Skeletal muscle tissue (tissue), 4 donors: Measurements from ENCODE around the gene RAG2. TPM values are rescaled to one million over a fixed set of nuclear protein-coding genes. Genes with fewer than 3 reads are reported as not detected.
A peak's percentile ranks its signal among the peaks of the same experiment; 100 is the strongest.

ENCODE experiments used
- H3K27ac ChIP-seq: one replicate; pipeline ENCODE4 v1.7.0; 2013; ENCODE audit warnings: mild to moderate bottlenecking, low read depth, low read length, inconsistent platforms
- H3K27me3 ChIP-seq, 3 donors: one replicate each; pipeline ENCODE4 v1.7.0; 2013; ENCODE audit warnings: low read length in 3 of 3; ENCODE audit not compliant: control insufficient read depth in 3 of 3, insufficient read depth in 3 of 3
- H3K36me3 ChIP-seq, 3 donors: one replicate each; pipeline ENCODE4 v1.7.0; 2013; ENCODE audit warnings: low read length in 3 of 3; ENCODE audit not compliant: control insufficient read depth in 3 of 3, insufficient read depth in 3 of 3
- H3K4me1 ChIP-seq, 3 donors: one replicate each; pipeline ENCODE4 v1.7.0; 2013; ENCODE audit warnings: low read length in 3 of 3, mild to moderate bottlenecking in 3 of 3; ENCODE audit not compliant: control insufficient read depth in 3 of 3, insufficient read depth in 3 of 3
- H3K4me3 ChIP-seq, 3 donors: one replicate each; pipeline ENCODE4 v1.7.0; 2013; ENCODE audit warnings: low read length in 3 of 3
- H3K9ac ChIP-seq, 3 donors: one replicate each; pipeline ENCODE4 v1.7.0; 2013; ENCODE audit warnings: low read length in 3 of 3, mild to moderate bottlenecking in 3 of 3, moderate library complexity in 2 of 3, low read depth in 1 of 3
- H3K9me3 ChIP-seq, 3 donors: one replicate each; pipeline ENCODE4 v1.7.0; 2013; ENCODE audit warnings: low read length in 3 of 3; ENCODE audit not compliant: control insufficient read depth in 3 of 3
- total RNA-seq: library from RNA; depleted of rRNA; stranded (reverse); fragments of >200 nt; gene quantifications from one replicate; pipeline ENCODE4 v1.2.3, GENCODE V29; 2014
- donor health status: Osteomylitis.

RAG2 gene
- total RNA-seq, 1 donor from 2014 or later = not detected

- no peaks in the 10 kb centered on the region for H3K27me3 ChIP-seq
- H3K9me3 ChIP-seq = no peaks in the 10 kb centered on the region
- no peak overlapping the region for H3K27ac ChIP-seq
- no peak overlapping the region for H3K4me3 ChIP-seq
- no peaks in the 10 kb centered on the region for H3K4me1 ChIP-seq
- no peak overlapping the region for H3K9ac ChIP-seq
- H3K36me3 ChIP-seq = no peaks in the 10 kb centered on the region
Measured at GRCh38 chr11:36578458-36578857, 19.6 kb downstream of the RAG2 start.

DNA sequence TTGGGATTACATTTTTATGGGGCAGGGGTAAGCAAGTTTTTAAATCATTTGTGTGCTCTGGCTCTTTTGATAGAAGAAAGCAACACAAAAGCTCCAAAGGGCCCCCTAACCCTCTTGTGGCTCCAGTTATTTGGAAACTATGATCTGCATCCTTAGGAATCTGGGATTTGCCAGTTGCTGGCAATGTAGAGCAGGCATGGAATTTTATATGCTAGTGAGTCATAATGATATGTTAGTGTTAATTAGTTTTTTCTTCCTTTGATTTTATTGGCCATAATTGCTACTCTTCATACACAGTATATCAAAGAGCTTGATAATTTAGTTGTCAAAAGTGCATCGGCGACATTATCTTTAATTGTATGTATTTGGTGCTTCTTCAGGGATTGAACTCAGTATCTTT, 20.2 kb downstream of the RAG2 start:
- no peaks in the 10 kb centered on the region for H3K4me1 ChIP-seq
- no peak overlapping the region for H3K9ac ChIP-seq
- no peak overlapping the region for H3K27ac ChIP-seq

DNA sequence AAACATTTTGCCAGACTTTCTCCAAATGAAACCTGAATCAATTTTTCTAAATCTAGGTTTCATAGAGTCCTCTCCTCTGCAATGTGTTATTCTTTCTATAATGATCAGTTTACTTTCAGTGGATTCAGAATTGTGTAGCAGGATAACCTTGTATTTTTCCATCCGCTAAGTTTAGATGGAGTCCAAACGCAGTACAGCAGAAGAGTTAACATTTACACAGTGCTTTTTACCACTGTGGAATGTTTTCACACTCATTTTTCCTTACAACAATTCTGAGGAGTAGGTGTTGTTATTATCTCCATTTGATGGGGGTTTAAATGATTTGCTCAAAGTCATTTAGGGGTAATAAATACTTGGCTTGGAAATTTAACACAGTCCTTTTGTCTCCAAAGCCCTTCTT, 20.7 kb downstream of the RAG2 start:
- Histone ChIP-seq H3K9ac (no peak overlapping the region), H3K27ac (no peak overlapping the region)

More for the DNA sequence above, 20.2 kb downstream of the RAG2 start:
- Histone ChIP-seq H3K36me3 (no peaks in the 10 kb centered on the region), H3K4me3 (no peak overlapping the region), H3K9me3 (no peaks in the 10 kb centered on the region), H3K27me3 (no peaks in the 10 kb centered on the region)

DNA sequence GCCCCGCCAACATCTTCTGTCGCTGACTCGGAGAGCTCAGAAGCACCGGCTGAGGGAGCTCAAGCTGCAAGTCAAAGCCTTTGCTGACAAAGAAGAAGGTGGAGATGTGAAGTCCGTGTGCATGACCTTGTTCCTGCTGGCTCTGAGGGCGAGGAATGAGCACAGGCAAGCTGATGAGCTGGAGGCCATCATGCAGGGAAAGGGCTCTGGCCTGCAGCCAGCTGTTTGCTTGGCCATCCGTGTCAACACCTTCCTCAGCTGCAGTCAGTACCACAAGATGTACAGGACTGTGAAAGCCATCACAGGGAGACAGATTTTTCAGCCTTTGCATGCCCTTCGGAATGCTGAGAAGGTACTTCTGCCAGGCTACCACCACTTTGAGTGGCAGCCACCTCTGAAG, 23.6 kb downstream of the RAG2 start:
- no peaks in the 10 kb centered on the region for H3K4me1 ChIP-seq
- H3K36me3 ChIP-seq = no peaks in the 10 kb centered on the region
- no peaks in the 10 kb centered on the region for H3K9me3 ChIP-seq
- no peak overlapping the region for H3K27ac ChIP-seq
- H3K27me3 ChIP-seq = peaks cover 0 to 2% (median 0%) of the 10 kb centered on the region in 3 donors
- H3K4me3 ChIP-seq = no peak overlapping the region
- no peak overlapping the region for H3K9ac ChIP-seq

More for the DNA sequence above, 20.7 kb downstream of the RAG2 start:
- H3K36me3 ChIP-seq = no peaks in the 10 kb centered on the region
- H3K4me3 ChIP-seq = no peak overlapping the region
- H3K4me1 ChIP-seq = no peaks in the 10 kb centered on the region
- H3K27me3 ChIP-seq = no peaks in the 10 kb centered on the region
- no peaks in the 10 kb centered on the region for H3K9me3 ChIP-seq

GRCh38 chr11:36569095-36569494, 28.9 kb downstream of the RAG2 start:
- Histone ChIP-seq H3K9me3 (no peaks in the 10 kb centered on the region), H3K27ac (no peak overlapping the region), H3K27me3 (peaks cover 0 to 3% (median 2%) of the 10 kb centered on the region in 3 donors), H3K4me1 (peaks cover 0 to 4% (median 3%) of the 10 kb centered on the region in 3 donors), H3K4me3 (no peak overlapping the region), H3K36me3 (no peaks in the 10 kb centered on the region), H3K9ac (no peak overlapping the region)

GRCh38 chr11:36567694-36568093, 30.3 kb downstream of the RAG2 start, which contains the start of gene RAG1:
Gene RAG1, plus strand, starts transcription at chr11:36568007. Its CDS starts 5,298 bp downstream, at chr11:36573305.
- no peak within 1 kb of the TSS for H3K4me3 ChIP-seq

GRCh38 chr11:36566407-36567053, 31.5 kb downstream of the RAG2 start:
- H3K36me3 ChIP-seq = no peaks in the 10 kb centered on the region
- H3K9ac ChIP-seq = no peak overlapping the region
- H3K9me3 ChIP-seq = no peaks in the 10 kb centered on the region
- no peak overlapping the region for H3K27ac ChIP-seq
- peaks cover 0 to 3% (median 2%) of the 10 kb centered on the region in 3 donors for H3K27me3 ChIP-seq
- no peak overlapping the region for H3K4me3 ChIP-seq
- peaks cover 0 to 4% (median 3%) of the 10 kb centered on the region in 3 donors for H3K4me1 ChIP-seq

More at GRCh38 chr11:36567694-36568093, 30.3 kb downstream of the RAG2 start, which contains the start of gene RAG1:
- H3K36me3 ChIP-seq = no peaks in the 10 kb centered on the region
- no peaks in the 10 kb centered on the region for H3K9me3 ChIP-seq
- peaks cover 0 to 3% (median 2%) of the 10 kb centered on the region in 3 donors for H3K27me3 ChIP-seq
- peaks cover 0 to 4% (median 3%) of the 10 kb centered on the region in 3 donors for H3K4me1 ChIP-seq
- no peak within 1 kb of the TSS for H3K27ac ChIP-seq
- H3K9ac ChIP-seq = no peak within 1 kb of the TSS

DNA sequence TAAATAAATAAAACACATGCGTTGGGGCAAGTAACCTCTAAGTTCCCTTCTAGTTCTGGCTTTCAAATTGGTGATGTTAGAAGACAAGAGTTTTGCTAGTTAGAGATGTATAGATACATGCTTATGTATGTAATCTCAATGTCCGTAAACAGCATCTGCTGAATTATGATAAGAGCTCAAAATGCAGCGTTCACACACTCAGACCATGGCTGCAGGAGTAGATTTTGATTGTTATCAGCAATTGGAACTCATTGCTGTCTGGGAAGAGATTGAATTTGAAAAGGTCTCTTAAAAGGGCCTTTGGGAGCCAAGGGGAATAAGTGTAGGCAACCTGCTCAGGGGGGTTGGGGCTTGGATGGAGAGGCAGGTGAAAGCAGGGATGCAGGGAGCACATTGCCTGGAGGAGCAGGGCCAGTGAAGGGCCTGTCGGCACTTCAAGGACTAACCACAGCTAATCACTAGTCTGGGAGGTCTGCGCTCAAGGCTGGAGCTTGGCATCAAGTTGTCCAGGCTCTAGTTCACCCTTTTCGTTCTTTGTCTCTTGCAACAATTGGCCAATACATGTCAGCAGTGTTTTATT, 32.9 kb downstream of the RAG2 start:
- peak overlapping the region in 1 of 3 donors; percentile 58 for H3K9ac ChIP-seq
- H3K9me3 ChIP-seq = no peaks in the 10 kb centered on the region
- H3K36me3 ChIP-seq = no peaks in the 10 kb centered on the region
- peak overlapping the region in 2 of 3 donors; percentile 63 to 65 for H3K4me3 ChIP-seq
- no peak overlapping the region for H3K27ac ChIP-seq
- H3K4me1 ChIP-seq = peaks cover 0 to 4% (median 3%) of the 10 kb centered on the region in 3 donors
- H3K27me3 ChIP-seq = peaks cover 0 to 3% (median 0%) of the 10 kb centered on the region in 3 donors

DNA sequence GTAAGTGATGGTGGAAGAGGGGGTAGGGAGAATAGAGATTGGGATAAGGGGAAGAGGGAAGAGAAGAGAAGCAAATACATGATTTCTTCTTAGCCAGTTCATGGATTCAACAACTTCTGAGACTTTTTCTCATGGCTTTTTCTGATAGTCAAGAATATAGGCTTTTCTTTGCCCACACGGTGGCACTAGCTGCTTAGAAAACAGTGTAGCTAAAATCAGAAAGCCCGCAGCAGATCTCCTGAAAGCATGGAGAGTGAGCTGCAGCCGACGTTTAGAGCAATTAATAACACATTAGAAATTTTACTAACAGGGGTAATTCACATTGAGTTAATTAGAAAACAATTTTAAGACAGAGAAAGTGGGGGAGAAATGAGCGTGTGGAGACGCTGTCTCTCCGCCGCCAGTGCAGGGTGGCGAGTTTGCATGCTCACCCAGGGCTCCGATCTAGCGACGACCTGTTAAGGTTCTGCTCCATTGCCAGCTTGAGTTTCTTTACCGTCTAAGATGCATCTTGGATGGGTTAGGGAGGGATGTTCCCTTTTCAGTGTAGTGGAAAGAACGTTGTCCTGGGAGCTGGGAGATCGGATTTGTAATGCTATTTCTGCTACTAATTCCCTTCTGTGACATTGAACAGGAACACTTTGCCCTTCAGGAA, 33.5 kb downstream of the RAG2 start:
- H3K4me3 ChIP-seq = peak overlapping the region; percentile 60 to 65 (median 63)
- H3K27me3 ChIP-seq = peaks cover 0 to 3% (median 0%) of the 10 kb centered on the region in 3 donors
- no peaks in the 10 kb centered on the region for H3K36me3 ChIP-seq
- H3K9me3 ChIP-seq = peaks cover 0 to 2% (median 0%) of the 10 kb centered on the region in 3 donors
- H3K4me1 ChIP-seq = peaks cover 0 to 4% (median 3%) of the 10 kb centered on the region in 3 donors
- H3K9ac ChIP-seq = peak overlapping the region in 2 of 3 donors; percentile 52 to 58
- H3K27ac ChIP-seq = no peak overlapping the region
